ENCODE measurements around the gene TRIM24. TPM values are rescaled to one million over a fixed set of nuclear protein-coding genes. Genes with fewer than 3 reads are reported as not detected.
"Not testable (repeated sequence)": the region's sequence is repeated elsewhere in the genome, so short reads cannot be mapped to it uniquely, and the experiment has no call there.

TRIM24 gene
- total and polyA plus RNA-seq, 3 donors from 2014 or later, result 38.7 to 63.2 (median 55.9) TPM

- Histone ChIP-seq H3K27me3 (no peaks in the 10 kb centered on the region), H3K36me3 (ENCODE audit: low read depth, missing control alignments) (no peaks in the 10 kb centered on the region), H3K27ac (no peak overlapping the region), H3K4me1 (peaks cover 3% of the 10 kb centered on the region), H3K4me3 (no peak overlapping the region), H3K9me3 (no peaks in the 10 kb centered on the region)
- no peak for DNase-seq
- TF ChIP-seq POLR2A (IDR thresholded peaks at IDR 0.05), result no peak
- TF ChIP-seq, protein P1, sequence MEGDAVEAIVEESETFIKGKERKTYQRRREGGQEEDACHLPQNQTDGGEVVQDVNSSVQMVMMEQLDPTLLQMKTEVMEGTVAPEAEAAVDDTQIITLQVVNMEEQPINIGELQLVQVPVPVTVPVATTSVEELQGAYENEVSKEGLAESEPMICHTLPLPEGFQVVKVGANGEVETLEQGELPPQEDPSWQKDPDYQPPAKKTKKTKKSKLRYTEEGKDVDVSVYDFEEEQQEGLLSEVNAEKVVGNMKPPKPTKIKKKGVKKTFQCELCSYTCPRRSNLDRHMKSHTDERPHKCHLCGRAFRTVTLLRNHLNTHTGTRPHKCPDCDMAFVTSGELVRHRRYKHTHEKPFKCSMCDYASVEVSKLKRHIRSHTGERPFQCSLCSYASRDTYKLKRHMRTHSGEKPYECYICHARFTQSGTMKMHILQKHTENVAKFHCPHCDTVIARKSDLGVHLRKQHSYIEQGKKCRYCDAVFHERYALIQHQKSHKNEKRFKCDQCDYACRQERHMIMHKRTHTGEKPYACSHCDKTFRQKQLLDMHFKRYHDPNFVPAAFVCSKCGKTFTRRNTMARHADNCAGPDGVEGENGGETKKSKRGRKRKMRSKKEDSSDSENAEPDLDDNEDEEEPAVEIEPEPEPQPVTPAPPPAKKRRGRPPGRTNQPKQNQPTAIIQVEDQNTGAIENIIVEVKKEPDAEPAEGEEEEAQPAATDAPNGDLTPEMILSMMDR (IDR thresholded peaks at IDR 0.05), result no peak
- intact Hi-C loops (cut with DNase I; ENCODE audit: low total_unique reads), result no loop called here
- WGBS, 2 donors, result 89 to 94% methylated on average over 2 of the region's 2 CpGs
Observed at GRCh38 chr7:138483531-138483930, 23.5 kb downstream of the TRIM24 start.

GRCh38 chr7:138485508-138485907 lies 25.4 kb downstream of the TRIM24 start:
- H3K9me3 ChIP-seq; H3K4me1 ChIP-seq; H3K36me3 ChIP-seq (ENCODE audit: low read depth, missing control alignments); intact Hi-C loops (cut with DNase I; ENCODE audit: low total_unique reads); DNase-seq; H3K27ac ChIP-seq; H3K4me3 ChIP-seq; H3K27me3 ChIP-seq: not testable (repeated sequence)
- WGBS, 2 donors, result 93 to 100% methylated on average over 1 of the region's 1 CpG

GRCh38 chr7:138489139-138489538 lies 29.1 kb downstream of the TRIM24 start:
- H3K36me3 ChIP-seq (ENCODE audit: low read depth, missing control alignments); H3K27me3 ChIP-seq; H3K4me3 ChIP-seq; H3K4me1 ChIP-seq; intact Hi-C loops (cut with DNase I; ENCODE audit: low total_unique reads); H3K9me3 ChIP-seq; H3K27ac ChIP-seq; DNase-seq: not testable (repeated sequence)
- WGBS, 2 donors, result 95 to 96% methylated on average over 6 of the region's 6 CpGs

- Histone ChIP-seq H3K36me3 (ENCODE audit: low read depth, missing control alignments) (no peaks in the 10 kb centered on the region), H3K4me1 (no peaks in the 10 kb centered on the region), H3K27ac (no peak overlapping the region), H3K9me3 (no peaks in the 10 kb centered on the region), H3K27me3 (no peaks in the 10 kb centered on the region), H3K4me3 (no peak overlapping the region)
- no peak for TF ChIP-seq POLR2A (IDR thresholded peaks at IDR 0.05)
- TF ChIP-seq, protein P1 (IDR thresholded peaks at IDR 0.05), result no peak
- no peak for DNase-seq
- intact Hi-C loops (cut with DNase I; ENCODE audit: low total_unique reads), result no loop called here
- 90 to 91% methylated on average over 4 of the region's 4 CpGs for WGBS, 2 donors
Observed at GRCh38 chr7:138491612-138492386, 31.7 kb downstream of the TRIM24 start.

GRCh38 chr7:138492423-138492822 lies 32.4 kb downstream of the TRIM24 start:
- Histone ChIP-seq H3K4me1 (no peaks in the 10 kb centered on the region), H3K4me3 (no peak overlapping the region), H3K9me3 (no peaks in the 10 kb centered on the region), H3K36me3 (ENCODE audit: low read depth, missing control alignments) (no peaks in the 10 kb centered on the region), H3K27me3 (no peaks in the 10 kb centered on the region), H3K27ac (no peak overlapping the region)
- no peak for DNase-seq
- TF ChIP-seq POLR2A (IDR thresholded peaks at IDR 0.05), result no peak
- TF ChIP-seq, protein P1 (IDR thresholded peaks at IDR 0.05), result no peak
- intact Hi-C loops (cut with DNase I; ENCODE audit: low total_unique reads), result no loop called here
- 87 to 93% methylated on average over 4 of the region's 4 CpGs for WGBS, 2 donors

DNA sequence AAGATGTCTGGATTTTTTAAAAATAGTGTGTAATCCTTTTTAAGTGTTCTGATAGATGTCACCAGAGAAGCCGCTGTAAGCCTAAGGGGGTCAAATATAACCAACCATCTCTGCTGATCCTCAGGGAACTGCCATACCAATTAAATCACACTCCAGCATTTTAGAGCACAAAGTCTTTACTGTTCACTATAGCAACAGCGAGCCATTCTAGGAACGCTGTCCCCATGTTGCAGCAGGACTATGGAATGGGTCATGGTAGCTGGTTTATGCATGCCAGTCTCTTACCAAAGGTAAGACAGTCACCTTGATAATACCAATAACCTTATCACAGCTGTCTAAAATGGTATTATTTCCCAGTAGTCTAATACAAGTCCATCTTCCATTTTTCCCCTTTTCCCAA lies 33.5 kb downstream of the TRIM24 start:
- intact Hi-C loops (cut with DNase I; ENCODE audit: low total_unique reads), result no loop called here
- H3K36me3 ChIP-seq (ENCODE audit: low read depth, missing control alignments), result no peaks in the 10 kb centered on the region
- H3K9me3 ChIP-seq, result no peaks in the 10 kb centered on the region
- TF ChIP-seq POLR2A (IDR thresholded peaks at IDR 0.05), result no peak
- TF ChIP-seq, protein P1 (IDR thresholded peaks at IDR 0.05), result no peak
- no peak overlapping the region for H3K4me3 ChIP-seq
- H3K27me3 ChIP-seq, result no peaks in the 10 kb centered on the region
- DNase-seq, result no peak
- 90 to 95% methylated on average over 3 of the region's 3 CpGs for WGBS, 2 donors
- no peaks in the 10 kb centered on the region for H3K4me1 ChIP-seq
- no peak overlapping the region for H3K27ac ChIP-seq

Data from testis (tissue), 3 donors.